Measurements from ENCODE around the gene ARHGAP8. TPM values are rescaled to one million over a fixed set of nuclear protein-coding genes. Genes with fewer than 3 reads are reported as not detected.

ARHGAP8 gene
- total and polyA plus RNA-seq, 2 experiments from 2014 or later: 62.8 to 64.9 TPM

- peaks cover 14% of the 10 kb centered on the region for H3K4me1 ChIP-seq (ENCODE audit: insufficient read depth)
- DNase-seq (ENCODE audit: low spot score) (no peak), ATAC-seq (no peak)
- H3K9me2 ChIP-seq (ENCODE audit: insufficient read depth): no peaks in the 10 kb centered on the region
- H3K4me3 ChIP-seq: no peak overlapping the region
- Mint-ChIP-seq H3K9me3 (peaks cover 11% of the 10 kb centered on the region), H3K4me3 (no peak overlapping the region), H3K36me3 (ENCODE audit: low read depth) (peaks cover 32% of the 10 kb centered on the region), H3K27me3 (ENCODE audit: insufficient read depth, low read depth, poor library complexity) (peaks cover 24% of the 10 kb centered on the region), H3K4me1 (peaks cover 25% of the 10 kb centered on the region), H3K27ac (no peak overlapping the region)
- no peaks in the 10 kb centered on the region for H3K79me2 ChIP-seq (replicated peaks; ENCODE audit: insufficient read depth)
- H2AFZ ChIP-seq: no peak overlapping the region
- TF ChIP-seq ZNF114 (CRISPR knock-in tag; IDR thresholded peaks at IDR 0.05) (no peak), REST (IDR thresholded peaks at IDR 0.05; ENCODE audit: unreplicated experiment) (no peak), POLR2AphosphoS5 (IDR thresholded peaks at IDR 0.05; ENCODE audit: low read depth) (no peak), JUNB (IDR thresholded peaks at IDR 0.05; ENCODE audit: unreplicated experiment) (no peak), EZH2 (IDR thresholded peaks at IDR 0.05; ENCODE audit: low read depth, unreplicated experiment) (no peak), STAT1 (IDR thresholded peaks at IDR 0.05; ENCODE audit: unreplicated experiment) (no peak), CTCF (conservative IDR thresholded peaks at IDR 0.05; ENCODE audit: low read depth in 2 of 2) (no peak), CREB1 (CRISPR knock-in tag; IDR thresholded peaks at IDR 0.05; ENCODE audit: low read depth) (no peak), NANOG (IDR thresholded peaks at IDR 0.05; ENCODE audit: borderline replicate concordance) (no peak), ZNF462 (CRISPR knock-in tag; IDR thresholded peaks at IDR 0.05) (no peak), EZH2phosphoT487 (IDR thresholded peaks at IDR 0.05; ENCODE audit: unreplicated experiment) (no peak)
- no peaks in the 10 kb centered on the region; the same call in 1 of the 2 replicates for H3K36me3 ChIP-seq (ENCODE audit: insufficient read depth)
- no peaks in the 10 kb centered on the region for H3K27me3 ChIP-seq (ENCODE audit: insufficient read depth)
- peaks cover 7% of the 10 kb centered on the region for H4K20me1 ChIP-seq (replicated peaks; ENCODE audit: insufficient read depth)
- peaks cover 3% of the 10 kb centered on the region for H3F3A ChIP-seq (replicated peaks; ENCODE audit: low read depth)
- no peak overlapping the region for H3K27ac ChIP-seq (ENCODE audit: low read depth)
- H3K4me2 ChIP-seq: no peak overlapping the region
Observed at GRCh38 chr22:44811141-44811540, 58.8 kb downstream of the ARHGAP8 start.
